ENCODE results near the gene ADAMTS8.

Gene ADAMTS8

DNA sequence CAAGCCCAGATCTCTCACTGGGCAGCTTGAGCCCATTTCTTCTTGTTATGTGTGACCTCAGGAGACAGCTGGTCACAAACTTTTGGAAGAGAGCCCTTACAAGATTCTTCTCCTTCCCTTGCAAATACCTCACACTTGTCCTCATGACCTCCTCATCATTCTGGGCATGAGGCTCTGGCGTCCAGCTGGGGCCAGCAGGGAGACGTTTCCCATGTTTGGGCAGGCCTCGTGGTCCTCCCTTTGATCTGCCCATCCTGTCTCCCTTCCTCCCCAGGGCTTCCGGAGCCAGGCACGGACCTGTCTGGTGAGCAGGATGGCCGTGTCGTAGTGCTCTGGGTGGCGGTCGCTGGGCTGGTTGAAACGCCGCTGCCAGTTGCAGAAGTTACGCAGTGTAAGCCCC lies 9.7 kb downstream of the ADAMTS8 start:
- DNase-seq = no peak

DNA sequence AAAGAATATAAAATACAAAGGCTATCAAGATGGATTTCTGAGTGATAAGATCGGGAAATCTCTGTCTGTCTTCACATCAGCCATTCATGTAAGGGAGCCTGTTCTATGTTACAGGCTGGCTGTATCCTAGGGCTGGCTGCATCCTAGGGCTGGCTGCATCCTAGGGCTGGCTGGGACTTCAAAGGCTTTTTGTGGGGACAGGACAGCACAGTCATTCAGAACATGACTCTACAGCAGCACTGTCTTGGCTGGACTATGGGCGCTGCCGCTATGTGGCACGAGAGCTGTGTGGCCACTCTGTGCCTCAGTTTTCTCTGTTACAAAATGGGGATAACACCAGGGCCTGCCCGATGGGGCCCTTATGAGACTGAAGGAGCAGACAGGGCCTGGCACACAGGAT lies 10.2 kb downstream of the ADAMTS8 start:
- no peak for DNase-seq

DNA sequence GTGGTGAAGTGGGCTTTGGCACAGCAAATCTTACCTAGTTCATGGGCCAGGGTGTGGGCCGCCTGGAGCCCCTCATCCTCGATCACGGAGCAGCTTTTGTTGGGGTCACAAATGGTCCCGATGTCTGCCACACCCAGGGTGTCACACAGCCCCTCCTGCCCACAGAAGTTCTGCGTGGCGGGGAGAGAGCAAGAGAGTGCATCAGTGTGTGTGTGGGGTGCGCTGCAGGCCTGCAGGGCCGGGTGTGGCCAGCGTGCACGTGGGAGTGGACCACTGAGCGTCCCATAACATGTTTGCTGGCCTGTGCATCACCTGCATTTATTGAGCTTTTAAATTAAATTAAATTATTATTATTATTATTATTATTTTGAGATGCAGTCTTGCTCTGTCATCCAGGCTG lies 11.5 kb downstream of the ADAMTS8 start:
- no peak for DNase-seq

DNA sequence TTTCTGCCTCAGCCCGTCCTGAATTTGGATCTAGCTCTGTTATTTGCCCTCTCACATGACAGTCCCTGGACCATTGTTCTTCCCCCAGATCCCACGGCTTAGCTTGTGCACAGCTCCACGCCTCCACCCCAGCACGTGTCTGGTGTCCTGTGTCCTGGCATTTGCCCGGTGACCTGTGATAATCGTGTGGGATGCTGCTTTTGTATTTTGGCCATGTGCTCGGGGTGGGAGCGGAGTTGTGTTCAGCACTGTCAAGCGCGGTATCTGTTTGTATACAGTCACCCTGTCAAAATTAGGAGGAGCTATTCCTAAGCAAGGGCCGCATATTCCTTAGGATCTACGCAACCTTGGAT lies 11.9 kb downstream of the ADAMTS8 start:
- DNase-seq = no peak

DNA sequence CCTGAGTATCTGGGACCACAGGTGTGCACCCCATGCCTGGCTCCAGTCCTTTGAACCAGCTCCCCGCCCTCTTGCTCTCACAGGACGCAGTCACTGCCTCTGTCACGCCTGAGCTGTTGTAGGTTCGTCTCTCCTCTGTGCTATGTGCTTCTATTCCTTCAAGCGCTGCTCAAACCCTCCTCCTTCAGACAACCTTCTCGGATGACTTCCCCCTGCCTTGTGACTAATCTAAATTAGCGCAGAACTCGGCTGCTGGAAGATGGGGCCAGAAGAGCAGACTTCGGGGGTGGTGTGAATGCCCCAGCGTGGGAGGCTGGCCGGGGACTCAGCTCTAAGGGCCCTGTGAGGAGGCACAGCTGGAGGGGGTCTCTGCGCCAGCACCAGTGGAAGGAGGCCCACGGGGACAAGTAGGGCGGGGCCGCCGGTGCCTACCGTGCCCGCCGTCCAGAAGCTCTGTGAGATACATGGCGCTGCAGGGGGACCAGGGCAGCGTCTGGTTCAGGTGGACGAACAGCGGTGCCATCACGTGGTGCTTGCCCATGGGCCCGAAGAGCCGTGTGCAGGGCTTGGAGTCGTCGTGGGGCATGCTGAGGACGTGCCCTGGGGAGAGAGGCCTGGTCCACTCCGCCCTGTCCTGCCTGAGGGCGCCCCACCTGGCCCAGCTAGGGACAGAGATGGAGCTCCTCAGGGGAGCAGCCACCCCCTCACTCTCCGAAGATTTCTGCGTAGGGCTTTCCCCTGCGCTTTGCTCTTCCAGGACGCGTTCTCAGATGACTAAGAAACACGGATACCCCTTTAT lies 12.5 kb downstream of the ADAMTS8 start:
- DNase-seq = no peak

DNA sequence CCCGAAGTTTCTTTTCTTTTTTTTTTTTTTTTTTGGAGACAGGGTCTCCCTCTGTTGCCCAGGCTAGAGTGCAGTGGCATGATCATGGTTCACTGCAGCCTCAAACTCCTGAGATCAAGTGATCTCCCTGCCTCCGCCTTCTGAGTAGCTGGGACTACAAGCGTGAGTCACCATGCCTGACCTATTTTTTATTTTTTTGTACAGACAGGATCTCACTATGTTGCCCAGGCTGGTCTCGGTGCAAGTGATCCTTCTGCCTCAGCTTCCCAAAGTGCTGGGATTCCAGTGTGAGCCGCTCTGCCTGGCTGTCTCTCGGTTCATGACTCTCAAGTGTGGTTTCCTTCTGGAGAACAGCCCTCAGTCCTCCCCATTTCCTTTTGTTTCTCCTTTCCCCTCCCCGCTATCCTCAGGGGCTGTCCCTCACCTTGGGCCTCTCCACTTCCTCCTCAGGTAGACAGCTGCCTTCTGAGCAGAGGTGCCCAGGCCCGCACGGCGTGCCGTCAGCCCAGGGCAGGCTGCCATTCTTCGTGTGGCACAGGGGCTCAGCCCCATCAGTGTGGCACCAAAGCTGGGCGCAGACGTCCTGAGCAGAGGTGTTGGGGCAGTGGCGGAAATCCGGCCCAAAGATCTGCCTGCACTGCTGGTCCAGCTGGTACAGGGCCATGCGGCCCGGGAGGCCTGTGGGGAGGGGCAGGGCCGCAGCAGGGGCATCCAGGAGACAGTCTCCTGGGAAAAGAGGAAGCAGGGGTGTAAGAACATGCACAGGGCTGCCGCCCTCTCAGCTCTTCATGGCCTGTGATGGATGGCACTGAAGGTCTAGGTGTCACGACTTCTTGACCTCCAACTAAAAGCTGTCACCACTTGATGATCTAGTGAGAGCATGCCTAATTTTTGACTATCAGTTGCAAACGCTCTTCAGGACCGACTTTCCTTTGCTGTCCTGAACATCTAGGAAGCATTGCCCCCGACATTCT lies 14.0 kb downstream of the ADAMTS8 start:
- no peak for DNase-seq

DNA sequence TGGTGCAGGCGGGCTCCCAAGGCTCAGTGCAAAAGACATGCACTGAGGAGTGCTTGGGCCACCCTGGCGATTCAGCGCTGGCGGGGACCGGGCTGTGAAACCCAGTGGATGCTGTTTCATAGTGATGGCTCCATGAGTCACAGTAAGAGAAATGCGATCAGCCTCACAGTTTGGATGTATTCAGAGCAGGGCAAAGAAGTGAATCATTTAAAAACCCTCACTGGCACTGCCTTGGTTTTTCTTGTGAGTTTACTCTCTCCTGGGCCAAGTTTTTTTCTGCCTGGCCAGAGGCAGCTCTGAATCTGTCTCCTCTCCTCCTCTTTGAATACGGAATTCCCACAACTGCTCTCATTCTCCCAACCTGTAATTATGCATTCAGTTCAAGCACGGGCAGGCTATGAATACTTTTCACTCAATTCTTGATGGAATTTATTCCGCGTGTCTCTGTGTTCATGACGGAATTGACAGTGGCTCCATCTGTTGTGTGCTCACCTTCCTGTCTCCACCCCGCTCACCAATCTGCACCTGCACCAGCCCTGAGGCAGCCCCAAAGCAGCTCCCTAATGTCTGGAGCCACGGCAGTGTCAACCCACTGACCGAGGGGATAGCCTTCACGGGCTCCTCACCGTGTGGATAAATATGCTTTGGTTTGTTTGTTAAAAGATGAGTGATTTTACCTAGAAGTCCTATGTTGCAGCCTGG lies 14.9 kb downstream of the ADAMTS8 start:
- no peak for DNase-seq

DNA sequence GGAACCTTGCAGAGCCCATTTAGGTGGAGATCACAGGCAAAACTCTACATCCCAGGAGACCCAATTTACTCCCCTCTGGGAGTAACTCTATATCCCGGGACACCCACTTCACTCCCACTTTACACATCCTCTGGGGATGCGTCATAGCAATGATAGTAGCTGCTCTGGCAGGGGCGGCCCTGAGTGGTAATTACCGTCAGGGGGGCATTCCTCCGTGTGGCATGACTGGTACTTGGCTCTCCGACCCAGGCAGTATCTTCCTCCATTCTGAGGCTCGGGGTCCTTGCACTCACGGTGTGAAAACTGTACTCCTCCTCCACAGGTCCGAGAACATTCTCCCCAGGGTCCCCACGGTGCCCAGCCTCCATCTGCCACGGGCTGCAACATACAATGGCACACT lies 17.2 kb downstream of the ADAMTS8 start:
- no peak for DNase-seq

DNA sequence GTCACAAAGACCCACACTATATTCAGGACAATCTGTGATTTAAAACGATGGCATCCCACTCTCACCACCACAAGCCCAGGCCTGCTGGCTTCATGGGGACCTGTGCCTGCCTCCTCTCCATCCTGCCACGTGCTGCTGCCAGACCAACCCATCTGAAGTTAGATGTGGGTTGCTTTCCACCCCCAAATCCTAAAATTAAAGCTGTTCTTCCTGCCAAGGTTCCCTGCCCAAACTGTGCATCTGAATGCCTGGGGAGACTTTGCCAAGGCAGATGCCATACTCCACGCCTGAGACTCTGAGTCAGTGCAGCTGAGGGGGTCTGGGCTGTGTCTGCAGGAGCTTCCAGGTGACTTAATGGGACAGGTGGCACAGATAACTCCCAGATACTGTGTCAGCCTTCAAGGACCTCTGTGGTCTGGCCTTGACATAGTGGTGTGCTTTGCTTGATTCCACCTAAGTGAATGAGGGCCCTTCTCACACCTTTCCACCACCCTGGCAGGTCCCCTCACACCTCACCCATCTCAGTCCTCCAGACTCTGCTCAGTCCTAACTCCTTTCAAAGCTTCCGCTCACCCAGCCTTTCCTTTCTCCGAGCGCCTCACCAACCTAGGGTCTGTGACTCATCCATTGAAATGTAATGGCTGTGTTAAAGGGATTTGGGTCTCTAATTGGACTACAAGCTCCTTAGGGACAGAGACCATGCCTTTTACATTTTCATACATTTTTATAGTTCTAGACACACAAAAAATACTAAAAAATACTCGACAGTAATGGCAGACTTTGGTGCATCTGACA lies 18.6 kb downstream of the ADAMTS8 start:
- no peak for DNase-seq

DNA sequence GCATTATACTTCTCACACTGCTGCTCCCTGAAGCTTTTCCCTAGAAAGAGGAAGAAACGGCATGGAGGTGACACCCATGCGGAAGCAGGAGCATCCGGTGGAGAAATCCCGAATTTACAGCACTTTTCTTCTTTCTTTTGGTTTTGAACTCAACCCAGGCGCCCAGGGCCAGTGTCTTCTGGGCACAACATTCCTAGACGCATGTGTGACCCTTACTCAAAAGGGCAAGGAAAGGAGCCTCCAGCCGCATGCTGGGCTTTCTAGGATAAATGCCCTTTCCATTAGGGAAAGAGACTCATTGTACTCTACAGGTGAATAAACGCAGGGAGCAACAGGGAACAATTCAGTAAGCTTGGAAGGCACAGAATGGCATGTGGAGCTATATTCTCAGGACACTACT lies 19.5 kb downstream of the ADAMTS8 start:
- no peak for DNase-seq

DNA sequence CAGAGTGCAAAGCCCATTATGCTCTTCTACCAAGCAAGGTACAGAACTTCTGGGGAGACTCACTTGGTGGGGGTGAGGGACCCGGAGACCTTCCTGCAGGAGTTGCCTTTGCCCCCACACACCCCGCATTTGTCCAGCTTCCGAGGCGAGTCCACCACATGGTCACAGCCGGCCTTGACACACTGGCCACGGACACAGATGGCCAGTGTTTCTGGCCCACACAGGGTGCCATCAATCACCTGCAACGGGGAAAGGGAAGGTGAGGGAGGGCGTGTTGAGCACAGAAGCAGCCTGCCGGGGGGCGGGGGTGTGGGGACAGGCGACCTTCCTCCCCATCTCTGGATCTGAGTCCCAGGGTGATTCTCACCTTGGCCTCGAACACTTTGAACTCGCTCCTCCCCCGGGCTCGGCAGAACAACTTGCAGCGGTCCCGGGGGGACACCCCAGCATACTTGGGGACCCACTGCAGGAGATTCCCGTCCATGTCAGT lies 20.0 kb downstream of the ADAMTS8 start:
- DNase-seq = no peak

DNA sequence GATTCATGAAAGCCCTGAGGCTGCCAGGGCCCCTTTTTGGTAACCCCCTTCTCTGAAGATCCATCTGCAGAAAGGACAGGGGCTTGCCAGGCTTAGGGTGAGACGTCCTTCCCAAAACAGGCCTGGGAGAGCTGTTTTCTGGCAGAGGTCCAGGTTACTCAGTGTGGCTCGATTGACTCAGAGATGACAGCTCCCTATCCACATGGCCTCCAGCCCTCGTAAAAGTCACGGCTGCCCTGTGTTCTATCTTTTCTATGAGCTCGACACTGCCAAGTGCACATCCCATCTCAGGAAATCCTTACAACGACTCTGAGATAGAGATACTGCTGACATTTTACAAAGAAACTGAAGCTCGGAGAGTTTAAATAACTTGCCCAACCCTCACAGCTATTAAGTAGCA lies 20.4 kb downstream of the ADAMTS8 start:
- no peak for DNase-seq

DNA sequence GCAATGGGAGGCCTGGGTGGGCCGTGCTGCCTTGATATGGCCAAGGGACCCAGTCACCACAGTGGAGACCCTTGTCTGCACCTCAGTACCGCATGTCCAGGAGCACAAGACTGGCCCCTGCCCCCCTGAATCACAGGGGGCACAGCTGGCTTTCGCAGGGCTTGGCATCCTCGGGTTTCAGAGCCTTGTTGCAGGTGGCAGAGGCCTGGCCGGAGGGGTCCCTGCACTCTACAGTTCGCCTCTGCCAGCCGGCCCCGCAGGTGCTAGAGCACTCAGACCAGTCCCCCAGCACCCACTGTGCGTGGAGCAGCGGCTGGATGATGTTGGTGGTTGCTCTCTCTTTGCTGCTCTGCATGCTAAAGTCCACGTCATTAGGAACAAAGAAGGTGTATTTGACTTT lies 23.0 kb downstream of the ADAMTS8 start:
- DNase-seq = no peak

DNA sequence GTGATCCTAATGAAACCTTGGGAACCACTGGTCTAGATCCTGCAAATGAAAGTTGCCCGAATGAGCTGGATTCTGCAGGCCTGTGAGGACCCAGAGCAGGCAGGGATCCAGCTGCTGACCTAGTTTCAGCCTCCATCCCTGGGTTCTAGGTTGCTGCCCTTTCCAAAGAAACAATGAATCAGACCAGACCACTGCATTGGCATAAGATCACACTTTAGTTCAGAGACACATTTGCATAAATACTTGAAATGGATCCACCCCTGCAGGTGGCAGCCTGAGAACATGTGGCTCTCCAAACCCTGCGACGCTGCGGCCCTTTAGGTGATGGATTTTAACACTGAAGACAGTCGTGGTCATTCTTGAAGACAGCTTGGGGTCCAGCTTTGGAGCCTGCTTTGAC lies 23.7 kb downstream of the ADAMTS8 start:
- DNase-seq = no peak

DNA sequence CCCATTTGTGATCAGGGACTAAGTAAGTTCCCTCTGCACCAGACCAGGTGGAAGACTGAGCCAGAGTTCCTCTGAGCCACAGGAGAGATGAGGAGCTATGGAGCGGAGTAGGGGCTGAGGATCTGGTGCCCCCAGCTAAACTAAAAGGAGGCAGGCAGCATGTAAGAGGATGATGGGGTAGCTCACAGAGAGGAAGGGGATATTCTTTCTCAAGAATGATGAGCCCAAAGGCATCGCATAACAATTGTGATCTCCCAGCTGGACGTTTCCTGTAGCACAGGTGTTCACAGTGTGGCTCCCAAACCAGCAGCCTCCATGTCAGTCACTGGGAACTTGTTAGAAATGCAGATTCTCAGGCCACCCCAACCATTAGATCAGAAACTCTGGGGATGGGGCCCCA lies 24.4 kb downstream of the ADAMTS8 start:
- no peak for DNase-seq

DNA sequence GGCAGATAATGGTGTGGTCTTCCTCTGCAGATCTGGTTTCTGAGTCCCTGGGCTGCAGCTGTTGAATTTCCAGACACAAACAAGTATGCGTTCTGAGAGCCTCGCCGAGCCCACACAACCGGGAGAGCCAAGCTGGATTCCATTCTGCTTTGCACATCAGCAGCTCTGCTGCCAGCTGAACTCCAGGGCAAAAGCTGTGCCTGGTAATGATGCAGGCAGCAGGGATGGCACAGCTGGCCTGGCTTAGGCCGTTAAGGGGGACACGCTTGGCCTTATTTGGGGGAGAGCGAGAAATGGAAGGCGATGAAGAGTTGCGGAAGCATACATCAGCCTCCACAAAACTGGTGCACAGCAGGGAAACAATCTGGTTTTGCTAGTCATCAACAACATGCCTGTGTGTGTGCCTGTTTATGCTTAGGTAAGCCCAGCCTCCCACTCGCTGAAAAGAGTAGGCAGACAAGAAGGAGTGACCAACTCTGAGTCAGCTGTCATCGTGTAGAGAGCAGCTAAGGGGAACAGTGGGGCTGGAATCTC lies 25.1 kb downstream of the ADAMTS8 start:
- no peak for DNase-seq

DNA sequence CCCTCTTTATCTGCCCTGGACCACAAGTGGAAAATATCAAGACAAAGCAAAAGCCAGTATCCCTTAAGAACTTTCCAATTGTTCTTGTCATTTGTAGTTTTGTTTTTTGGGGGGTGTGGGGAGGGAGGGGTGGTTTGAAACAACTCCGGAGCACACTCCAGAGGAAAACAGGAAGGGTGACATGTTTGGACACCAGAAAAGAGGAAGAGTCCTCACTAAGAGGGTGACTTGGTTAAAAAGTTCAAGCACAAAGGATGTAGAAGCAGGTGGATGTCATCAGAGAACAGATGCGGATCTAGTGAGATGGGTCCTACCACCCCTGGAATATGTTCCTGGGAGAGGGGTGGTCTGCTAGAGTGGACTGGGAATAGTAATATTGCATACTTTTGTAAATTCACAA lies 25.8 kb downstream of the ADAMTS8 start:
- DNase-seq = no peak

DNA sequence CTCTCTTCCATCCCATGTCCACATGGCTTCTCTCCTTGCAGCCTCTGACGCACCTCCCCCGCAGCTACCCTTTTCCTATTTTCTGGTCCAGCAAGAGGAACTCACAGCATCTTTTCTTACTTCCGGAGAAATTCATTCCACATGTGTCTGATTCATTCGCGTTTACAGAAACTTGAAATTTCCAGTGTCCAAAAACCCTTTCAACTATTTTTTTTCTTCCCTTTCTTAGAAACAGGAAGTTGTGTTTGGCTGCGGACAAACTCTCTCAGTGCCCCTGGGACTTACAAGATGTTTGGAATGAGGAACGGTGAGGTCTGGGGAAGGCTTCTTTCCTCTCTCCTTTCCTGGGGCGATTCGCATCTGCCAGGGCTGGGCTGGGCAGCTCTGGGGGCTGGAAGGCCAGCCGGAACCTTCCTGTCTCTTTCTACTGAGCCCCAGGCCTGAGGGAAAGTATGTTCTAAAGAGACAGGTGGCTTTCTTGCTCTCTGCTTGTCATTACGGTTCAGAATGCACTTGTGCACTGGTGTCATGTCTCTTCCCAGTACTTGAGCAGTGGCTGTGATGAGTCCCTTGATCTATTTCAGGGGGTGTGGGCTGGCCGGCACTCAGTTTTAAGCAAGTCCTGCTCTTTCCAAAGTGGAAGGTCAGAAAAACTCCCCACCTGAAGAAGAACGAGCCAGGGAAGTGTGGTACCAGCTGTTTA lies 27.5 kb downstream of the ADAMTS8 start:
- no peak for DNase-seq

DNA sequence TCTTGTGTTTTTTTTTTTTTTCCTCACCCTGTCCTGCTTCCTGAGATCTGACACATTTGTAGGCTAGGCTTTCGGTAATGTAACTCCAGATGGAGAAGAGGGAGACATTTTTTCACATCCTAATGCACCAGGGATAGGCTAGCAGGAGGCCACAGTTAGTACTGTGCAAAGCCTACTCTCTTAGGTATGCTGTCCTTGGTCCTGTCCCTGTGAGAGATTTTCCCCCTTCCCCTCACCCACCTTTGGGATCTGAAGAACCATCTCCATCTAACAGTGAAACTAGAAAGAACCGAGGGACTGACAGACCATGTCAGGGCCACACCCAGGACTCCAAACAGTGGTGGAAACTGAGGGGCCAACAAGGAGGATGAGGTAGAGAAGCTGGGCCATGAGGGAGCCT lies 29.2 kb downstream of the ADAMTS8 start:
- DNase-seq = no peak

DNA sequence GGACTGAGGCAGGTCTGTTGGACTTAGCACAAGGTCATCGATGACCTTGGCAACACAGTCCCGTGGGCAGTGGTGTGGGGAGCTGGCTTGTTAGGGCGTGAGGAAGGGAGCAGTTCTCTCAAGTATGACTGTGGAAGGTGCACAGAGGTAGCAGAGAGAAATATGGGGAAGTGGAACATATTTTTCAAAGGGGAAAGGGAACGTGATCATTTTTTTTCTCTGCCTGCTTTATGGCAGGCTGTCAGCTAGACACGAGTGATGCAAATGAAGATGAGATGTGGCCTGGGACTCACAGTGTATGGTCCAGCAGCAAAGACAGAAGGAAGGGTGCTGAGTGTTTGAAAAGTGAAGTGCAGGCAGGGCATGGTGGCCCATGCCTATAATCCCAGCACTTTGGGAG lies 30.6 kb downstream of the ADAMTS8 start:
- DNase-seq = no peak

DNA sequence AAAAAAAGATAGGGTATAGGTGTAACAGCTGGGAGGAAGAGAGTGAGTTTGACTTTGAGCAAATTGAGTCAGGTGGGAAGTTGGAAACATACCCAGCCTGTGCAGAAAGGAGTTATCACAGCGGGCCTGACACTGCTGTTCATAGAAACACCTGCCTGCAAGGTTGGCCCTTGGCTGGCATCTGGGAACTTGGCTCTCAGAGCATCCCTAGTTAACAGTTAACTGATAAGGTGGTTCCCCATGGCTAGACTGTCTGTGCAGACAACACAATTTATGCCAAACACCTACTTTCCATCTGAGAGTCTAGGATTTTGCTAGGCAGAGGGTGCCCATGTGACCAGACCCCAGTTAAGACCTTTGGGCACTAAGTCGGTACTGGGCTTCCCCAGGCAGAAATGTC lies 31.4 kb downstream of the ADAMTS8 start:
- DNase-seq = no peak

DNA sequence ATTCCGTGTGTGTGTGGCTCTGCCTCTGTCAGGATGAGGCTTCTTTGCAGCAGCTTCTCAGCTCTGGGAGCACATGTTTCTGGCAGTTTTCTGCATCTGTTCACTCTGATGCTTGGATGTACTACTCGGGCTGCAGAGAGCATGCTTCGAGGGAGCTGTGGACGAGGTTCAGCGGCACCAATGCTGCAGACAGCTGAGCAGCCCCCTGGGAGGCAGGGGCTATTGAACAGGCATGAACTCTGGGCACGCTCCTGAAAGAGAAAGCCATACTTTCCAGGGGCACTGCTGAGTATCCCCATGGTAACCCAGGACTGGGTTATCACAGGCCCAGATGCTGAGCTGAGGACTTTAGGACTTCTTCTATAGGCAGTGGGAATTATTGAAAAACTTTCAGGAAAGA lies 33.8 kb downstream of the ADAMTS8 start:
- DNase-seq = no peak

All from CD4-positive, alpha-beta T cell treated with Interleukin-15 for 1 hour (primary cell).